ENCODE measurements around the gene ZCRB1.

- no peak for TF ChIP-seq REST (IDR thresholded peaks at IDR 0.05; ENCODE audit: insufficient read depth in 1 of 2, low read depth in 2 of 2, low read length in 2 of 2)
- no peak for TF ChIP-seq POLR2AphosphoS5 (IDR thresholded peaks at IDR 0.05; ENCODE audit: low read depth, low read length)
- TF ChIP-seq TAF1 (IDR thresholded peaks at IDR 0.05; ENCODE audit: borderline replicate concordance, insufficient read depth, low read length): no peak
- no peak for TF ChIP-seq FOXP2 (optimal IDR thresholded peaks at IDR 0.05; ENCODE audit: borderline replicate concordance, extremely low read depth, extremely low read length, insufficient read depth)
These were observed 20.6 kb upstream of the ZCRB1 start for GRCh38 chr12:42346403-42347002.

Measured in PFSK-1 (cell line).